ENCODE data around the gene LINGO4.
"Not testable (repeated sequence)": the region's sequence is repeated elsewhere in the genome, so short reads cannot be mapped to it uniquely, and the experiment has no call there.

The LINGO4 gene

GRCh38 chr1:151790071-151790939, 14.9 kb downstream of the LINGO4 start, which contains the start of gene TDRKH:
Gene TDRKH (minus strand): TSS chr1:151790500. CDS start chr1:151783022, 7,478 bp downstream.
- peaks cover 10% of the 10 kb centered on the region for H3K4me1 Mint-ChIP-seq
- no peaks in the 10 kb centered on the region for H3K27me3 Mint-ChIP-seq
- H3K4me3 Mint-ChIP-seq, result peak within 1 kb of the TSS; percentile 91 to 99
- peak; percentile 98 for ATAC-seq
- DNase-seq, result peak; percentile 98 to 99
- H3K27ac Mint-ChIP-seq, result peak within 1 kb of the TSS; percentile 77 to 96
- H3K9me3 Mint-ChIP-seq, result no peaks in the 10 kb centered on the region

- DNase-seq, result no peak
- no peaks in the 10 kb centered on the region for H3K9me3 Mint-ChIP-seq
- no peak for ATAC-seq
- H3K4me3 Mint-ChIP-seq, result no peak overlapping the region
- peaks cover 10% of the 10 kb centered on the region for H3K4me1 Mint-ChIP-seq
- no peaks in the 10 kb centered on the region for H3K27me3 Mint-ChIP-seq
- no peak overlapping the region for H3K27ac Mint-ChIP-seq
Observed at GRCh38 chr1:151787689-151788088, 17.5 kb downstream of the LINGO4 start.

GRCh38 chr1:151783796-151784195, 21.4 kb downstream of the LINGO4 start:
- Mint-ChIP-seq H3K4me3 (no peak overlapping the region), H3K27ac (no peak overlapping the region), H3K9me3 (no peaks in the 10 kb centered on the region)

GRCh38 chr1:151782741-151783140, 22.5 kb downstream of the LINGO4 start:
- Mint-ChIP-seq H3K27me3 (no peaks in the 10 kb centered on the region), H3K4me1 (no peaks in the 10 kb centered on the region), H3K27ac (no peak overlapping the region), H3K4me3 (no peak overlapping the region), H3K9me3 (no peaks in the 10 kb centered on the region)
- ATAC-seq, result no peak
- DNase-seq, result no peak

More at GRCh38 chr1:151783796-151784195, 21.4 kb downstream of the LINGO4 start:
- DNase-seq (no peak), ATAC-seq (no peak)
- no peaks in the 10 kb centered on the region for H3K4me1 Mint-ChIP-seq
- no peaks in the 10 kb centered on the region for H3K27me3 Mint-ChIP-seq

GRCh38 chr1:151782026-151782425, 23.2 kb downstream of the LINGO4 start:
- not testable (repeated sequence) for H3K27ac Mint-ChIP-seq, DNase-seq, ATAC-seq, H3K4me1 Mint-ChIP-seq, H3K4me3 Mint-ChIP-seq, H3K27me3 Mint-ChIP-seq, H3K9me3 Mint-ChIP-seq

GRCh38 chr1:151780736-151781135, 24.5 kb downstream of the LINGO4 start:
- not testable (repeated sequence) for ATAC-seq, H3K27ac Mint-ChIP-seq, H3K4me1 Mint-ChIP-seq, H3K27me3 Mint-ChIP-seq, DNase-seq, H3K9me3 Mint-ChIP-seq, H3K4me3 Mint-ChIP-seq

- H3K4me1 Mint-ChIP-seq, result no peaks in the 10 kb centered on the region
- no peaks in the 10 kb centered on the region for H3K9me3 Mint-ChIP-seq
- H3K4me3 Mint-ChIP-seq, result no peak overlapping the region
- no peak overlapping the region for H3K27ac Mint-ChIP-seq
- DNase-seq (no peak), ATAC-seq (no peak)
- no peaks in the 10 kb centered on the region for H3K27me3 Mint-ChIP-seq
Observed at GRCh38 chr1:151779852-151780251, 25.4 kb downstream of the LINGO4 start.

GRCh38 chr1:151777317-151777716, 27.9 kb downstream of the LINGO4 start:
- no peak overlapping the region for H3K27ac Mint-ChIP-seq
- no peaks in the 10 kb centered on the region for H3K9me3 Mint-ChIP-seq
- H3K4me3 Mint-ChIP-seq, result no peak overlapping the region
- ATAC-seq (no peak), DNase-seq (no peak)
- H3K27me3 Mint-ChIP-seq, result no peaks in the 10 kb centered on the region
- no peaks in the 10 kb centered on the region for H3K4me1 Mint-ChIP-seq

GRCh38 chr1:151776665-151777062, 28.6 kb downstream of the LINGO4 start:
- no peak overlapping the region for H3K27ac Mint-ChIP-seq
- DNase-seq, result no peak
- no peaks in the 10 kb centered on the region for H3K4me1 Mint-ChIP-seq
- no peak overlapping the region for H3K4me3 Mint-ChIP-seq
- no peaks in the 10 kb centered on the region for H3K9me3 Mint-ChIP-seq
- no peaks in the 10 kb centered on the region for H3K27me3 Mint-ChIP-seq
- no peak for ATAC-seq

- DNase-seq (no peak), ATAC-seq (no peak)
- no peaks in the 10 kb centered on the region for H3K4me1 Mint-ChIP-seq
- H3K9me3 Mint-ChIP-seq, result no peaks in the 10 kb centered on the region
- no peak overlapping the region for H3K4me3 Mint-ChIP-seq
- no peak overlapping the region for H3K27ac Mint-ChIP-seq
- H3K27me3 Mint-ChIP-seq, result no peaks in the 10 kb centered on the region
Observed at GRCh38 chr1:151775894-151776664, 29.1 kb downstream of the LINGO4 start.

GRCh38 chr1:151774256-151774922, 30.8 kb downstream of the LINGO4 start:
- H3K27ac Mint-ChIP-seq, result no peak overlapping the region
- DNase-seq (no peak), ATAC-seq (no peak)
- no peaks in the 10 kb centered on the region for H3K4me1 Mint-ChIP-seq
- H3K4me3 Mint-ChIP-seq, result no peak overlapping the region
- no peaks in the 10 kb centered on the region for H3K9me3 Mint-ChIP-seq
- H3K27me3 Mint-ChIP-seq, result no peaks in the 10 kb centered on the region

GRCh38 chr1:151773702-151774101, 31.5 kb downstream of the LINGO4 start:
- no peak overlapping the region for H3K4me3 Mint-ChIP-seq

GRCh38 chr1:151769270-151769669, 35.9 kb downstream of the LINGO4 start:
- H3K27me3 Mint-ChIP-seq, H3K9me3 Mint-ChIP-seq, H3K4me3 Mint-ChIP-seq, ATAC-seq, H3K27ac Mint-ChIP-seq, DNase-seq: not testable (repeated sequence)
- H3K4me1 Mint-ChIP-seq, result peaks cover 13% of the 10 kb centered on the region

More at GRCh38 chr1:151773702-151774101, 31.5 kb downstream of the LINGO4 start:
- no peaks in the 10 kb centered on the region for H3K9me3 Mint-ChIP-seq
- H3K27me3 Mint-ChIP-seq, result no peaks in the 10 kb centered on the region
- DNase-seq (no peak), ATAC-seq (no peak)
- H3K4me1 Mint-ChIP-seq, result no peaks in the 10 kb centered on the region
- H3K27ac Mint-ChIP-seq, result no peak overlapping the region

- H3K27me3 Mint-ChIP-seq, H3K9me3 Mint-ChIP-seq, H3K27ac Mint-ChIP-seq, DNase-seq, H3K4me3 Mint-ChIP-seq, ATAC-seq: not testable (repeated sequence)
- peaks cover 21% of the 10 kb centered on the region for H3K4me1 Mint-ChIP-seq
Observed at GRCh38 chr1:151768351-151769066, 36.7 kb downstream of the LINGO4 start.

- H3K27ac Mint-ChIP-seq, result peak overlapping the region; percentile 99
- peaks cover 41% of the 10 kb centered on the region for H3K4me1 Mint-ChIP-seq
- no peaks in the 10 kb centered on the region for H3K9me3 Mint-ChIP-seq
- DNase-seq (no peak), ATAC-seq (no peak)
- H3K27me3 Mint-ChIP-seq, result no peaks in the 10 kb centered on the region
- H3K4me3 Mint-ChIP-seq, result peak overlapping the region; percentile 95 to 98
Observed at GRCh38 chr1:151763990-151764389, 41.2 kb downstream of the LINGO4 start.
